Loucy (cell line): ENCODE data around the gene RGL3.

ENCODE experiments used
- H2AFZ ChIP-seq: fragments of 200-600 bp; sonication (generic); 2 replicates; pipeline ENCODE4 v1.6.0; 2016; ENCODE audit warnings: antibody characterized with exemption, mild to moderate bottlenecking, low read length, moderate library complexity
- H3F3A ChIP-seq: fragments of 200-600 bp; 2 replicates; pipeline ENCODE4 v1.6.0; 2016; ENCODE audit warnings: antibody characterized with exemption, low read depth, mild to moderate bottlenecking
- H3K27me3 ChIP-seq: fragments of 200-600 bp; sonication (generic); 2 replicates; pipeline ENCODE4 v1.6.1; 2014; ENCODE audit warnings: low read length, mild to moderate bottlenecking; ENCODE audit not compliant: insufficient read depth, poor library complexity, severe bottlenecking
- H3K36me3 ChIP-seq: fragments of 200-600 bp; sonication (generic); 2 replicates; pipeline ENCODE4 v1.6.1; 2016; ENCODE audit warnings: low read length; ENCODE audit not compliant: insufficient read depth
- H3K4me1 ChIP-seq: fragments of 200-600 bp; sonication (generic); 2 replicates; pipeline ENCODE4 v1.5.1; 2014; ENCODE audit warnings: low read length, mild to moderate bottlenecking; ENCODE audit not compliant: insufficient read depth, poor library complexity, severe bottlenecking
- H3K4me2 ChIP-seq: fragments of 200-600 bp; sonication (generic); 2 replicates; pipeline ENCODE4 v1.6.0; 2014; ENCODE audit warnings: antibody characterized with exemption, low read length, low read depth, mild to moderate bottlenecking; ENCODE audit not compliant: poor library complexity, severe bottlenecking
- H3K4me3 ChIP-seq: fragments of 200-600 bp; sonication (generic); 2 replicates; pipeline ENCODE4 v1.5.1; 2014; ENCODE audit warnings: low read length, mild to moderate bottlenecking, mixed read lengths; ENCODE audit not compliant: poor library complexity, severe bottlenecking
- H3K79me2 ChIP-seq: fragments of 200-600 bp; sonication (generic); 2 replicates; pipeline ENCODE4 v1.6.1; 2014; ENCODE audit warnings: low read length; ENCODE audit not compliant: insufficient read depth
- H3K9ac ChIP-seq: fragments of 200-600 bp; sonication (generic); 2 replicates; pipeline ENCODE4 v1.6.0; 2014; ENCODE audit warnings: mild to moderate bottlenecking, low read depth, low read length, moderate library complexity; ENCODE audit not compliant: poor library complexity, severe bottlenecking
- H3K9me2 ChIP-seq: fragments of 200-600 bp; sonication (generic); replicated peaks from 2 replicates; pipeline ENCODE4 v1.6.1; 2016; ENCODE audit warnings: low read depth, low read length, mixed read lengths
- H3K9me3 ChIP-seq: fragments of 200-600 bp; sonication (generic); 2 replicates; pipeline ENCODE4 v1.6.1; 2014; ENCODE audit warnings: mild to moderate bottlenecking, antibody characterized with exemption, low read length, low read depth; ENCODE audit not compliant: insufficient read depth
- H4K20me1 ChIP-seq: fragments of 200-600 bp; sonication (generic); 2 replicates; pipeline ENCODE4 v1.6.0; 2014; ENCODE audit warnings: antibody characterized with exemption, low read length, mild to moderate bottlenecking; ENCODE audit not compliant: insufficient read depth, poor library complexity, severe bottlenecking
- CTCF ChIP-seq: fragments of 200-600 bp; sonication (generic); conservative IDR thresholded peaks from 2 replicates; pipeline ENCODE4 v1.5.1; 2014; ENCODE audit warnings: mild to moderate bottlenecking, antibody characterized with exemption, low read length
- EZH2phosphoT487 ChIP-seq: fragments of 200-600 bp; IDR thresholded peaks from 2 replicates; pipeline ENCODE4 v1.6.1; 2018; ENCODE audit warnings: antibody characterized with exemption, mild to moderate bottlenecking, moderate library complexity, borderline replicate concordance

The RGL3 gene

DNA sequence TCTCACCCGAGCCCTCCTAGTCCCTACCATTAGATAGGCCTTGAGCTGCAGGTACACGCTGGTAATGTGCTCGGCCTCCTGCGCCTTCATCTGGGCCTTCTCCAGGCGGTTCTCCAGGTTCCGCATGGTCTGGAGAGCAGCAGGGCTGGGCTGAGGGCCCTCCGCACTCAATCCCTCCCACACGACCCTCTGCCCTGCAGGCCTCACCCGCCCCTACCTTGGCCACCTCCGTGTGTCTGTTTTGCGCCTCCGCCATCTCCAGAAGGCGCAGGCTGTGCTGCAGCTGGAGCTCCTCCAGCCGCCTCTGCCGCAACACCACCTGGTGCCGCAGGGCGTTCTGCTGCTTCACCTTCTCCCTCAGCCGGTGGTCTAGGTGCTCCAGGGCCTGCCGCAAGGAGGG, 7.5 kb upstream of the RGL3 start:
- no peak overlapping the region for H3K4me3 ChIP-seq
- H2AFZ ChIP-seq = no peak overlapping the region
- H3K27me3 ChIP-seq = no peaks in the 10 kb centered on the region
- H3K9ac ChIP-seq = no peak overlapping the region
- no peaks in the 10 kb centered on the region for H3K36me3 ChIP-seq
- no peaks in the 10 kb centered on the region for H3K9me2 ChIP-seq
- no peaks in the 10 kb centered on the region for H3F3A ChIP-seq
- no peaks in the 10 kb centered on the region for H3K4me1 ChIP-seq
- H3K4me2 ChIP-seq = no peak overlapping the region
- H4K20me1 ChIP-seq = no peaks in the 10 kb centered on the region
- H3K79me2 ChIP-seq = no peaks in the 10 kb centered on the region
- TF ChIP-seq EZH2phosphoT487 = no peak
- no peak for TF ChIP-seq CTCF
- H3K9me3 ChIP-seq = no peaks in the 10 kb centered on the region

DNA sequence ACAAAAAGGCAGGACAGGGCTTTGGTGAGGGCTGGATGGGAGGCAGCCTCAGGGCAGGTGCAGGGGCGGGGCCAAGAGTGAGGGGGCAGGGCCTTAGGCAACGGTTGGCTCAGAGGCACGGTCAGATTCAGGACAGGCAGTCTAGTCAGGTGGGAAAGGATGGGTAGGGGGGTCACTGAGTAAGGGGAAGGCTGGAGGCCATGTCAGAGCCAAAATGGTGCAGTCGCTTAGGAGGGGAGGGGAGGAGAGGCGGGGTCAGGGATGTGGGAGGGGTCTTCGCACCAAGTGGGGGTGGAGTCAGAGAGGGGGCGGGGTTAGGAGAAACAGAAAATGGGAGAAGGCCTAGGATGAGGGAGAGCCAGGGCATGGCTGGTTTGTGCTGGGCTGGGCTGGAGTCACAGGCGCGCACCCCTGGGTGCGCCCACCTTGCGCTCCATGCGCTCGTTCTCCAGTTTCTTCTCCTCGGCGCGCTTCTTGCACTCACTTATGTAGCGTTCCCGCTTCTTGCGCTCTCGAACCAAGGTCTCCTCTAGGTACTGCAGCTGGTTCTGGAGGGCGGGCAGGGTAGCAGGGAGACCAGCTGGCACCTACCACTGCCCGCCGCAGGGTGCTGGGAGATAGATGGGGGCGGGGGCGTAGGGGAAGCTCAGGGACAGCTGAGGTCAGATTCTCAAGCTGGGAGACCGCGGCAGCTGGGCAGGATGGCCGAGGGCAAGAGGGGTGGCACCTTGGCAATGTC, 6.8 kb upstream of the RGL3 start:
- Histone ChIP-seq H3K27me3 (no peaks in the 10 kb centered on the region), H3K79me2 (no peaks in the 10 kb centered on the region), H3K36me3 (no peaks in the 10 kb centered on the region), H3K9ac (no peak overlapping the region), H2AFZ (no peak overlapping the region), H3K4me2 (no peak overlapping the region), H3K4me3 (no peak overlapping the region), H3K9me2 (no peaks in the 10 kb centered on the region), H3F3A (no peaks in the 10 kb centered on the region), H4K20me1 (no peaks in the 10 kb centered on the region), H3K9me3 (no peaks in the 10 kb centered on the region), H3K4me1 (no peaks in the 10 kb centered on the region)
- no peak for TF ChIP-seq EZH2phosphoT487
- no peak for TF ChIP-seq CTCF

GRCh38 chr19:11423791-11424181, 4.7 kb upstream of the RGL3 start:
- no peaks in the 10 kb centered on the region for H3F3A ChIP-seq
- no peaks in the 10 kb centered on the region for H4K20me1 ChIP-seq
- H3K9me2 ChIP-seq = no peaks in the 10 kb centered on the region
- H3K9ac ChIP-seq = no peak overlapping the region
- no peak overlapping the region for H3K4me3 ChIP-seq
- no peaks in the 10 kb centered on the region for H3K27me3 ChIP-seq
- no peaks in the 10 kb centered on the region for H3K9me3 ChIP-seq
- H2AFZ ChIP-seq = no peak overlapping the region
- no peak overlapping the region for H3K4me2 ChIP-seq
- TF ChIP-seq CTCF = no peak
- TF ChIP-seq EZH2phosphoT487 = no peak
- H3K79me2 ChIP-seq = no peaks in the 10 kb centered on the region
- no peaks in the 10 kb centered on the region for H3K4me1 ChIP-seq
- H3K36me3 ChIP-seq = no peaks in the 10 kb centered on the region
